PC-9 (cell line): Measurements from ENCODE around the gene TP53TG3B.
"Not testable (repeated sequence)": the region's sequence is repeated elsewhere in the genome, so short reads cannot be mapped to it uniquely, and the experiment has no call there.

Experiments used
- EZH2 ChIP-seq: fragments of 200-600 bp; sonication (generic); IDR thresholded peaks from 2 replicates; pipeline ENCODE4 v1.8.0; 2017; ENCODE audit warnings: antibody characterized with exemption, low read depth
- TF ChIP-seq, protein P1 (sequence below): fragments of 200-600 bp; sonication (generic); conservative IDR thresholded peaks from 2 replicates; pipeline ENCODE4 v1.6.1; 2017; ENCODE audit warnings: mixed run types, antibody characterized with exemption, mild to moderate bottlenecking, moderate library complexity

DNA sequence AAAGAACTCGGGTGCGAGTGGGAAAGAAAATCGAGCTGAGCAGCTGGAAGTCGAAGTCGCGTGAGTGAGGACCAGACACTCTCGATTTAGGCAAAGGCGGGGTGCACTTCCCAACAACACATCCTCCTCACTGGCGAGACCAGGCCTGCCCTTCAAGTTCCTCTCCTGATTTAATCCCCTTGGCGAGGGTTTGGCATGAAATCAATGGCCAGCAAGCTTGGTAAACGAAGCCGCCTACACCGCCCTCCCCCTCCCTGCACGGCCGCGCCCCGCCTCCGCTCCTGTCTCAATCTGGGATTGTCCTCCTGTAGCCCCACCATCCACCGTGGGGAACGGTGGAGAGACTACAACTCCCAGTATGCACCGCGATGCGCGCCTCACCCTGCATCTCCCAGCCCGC is at the start of gene TP53TG3B:
- TF ChIP-seq, protein P1, sequence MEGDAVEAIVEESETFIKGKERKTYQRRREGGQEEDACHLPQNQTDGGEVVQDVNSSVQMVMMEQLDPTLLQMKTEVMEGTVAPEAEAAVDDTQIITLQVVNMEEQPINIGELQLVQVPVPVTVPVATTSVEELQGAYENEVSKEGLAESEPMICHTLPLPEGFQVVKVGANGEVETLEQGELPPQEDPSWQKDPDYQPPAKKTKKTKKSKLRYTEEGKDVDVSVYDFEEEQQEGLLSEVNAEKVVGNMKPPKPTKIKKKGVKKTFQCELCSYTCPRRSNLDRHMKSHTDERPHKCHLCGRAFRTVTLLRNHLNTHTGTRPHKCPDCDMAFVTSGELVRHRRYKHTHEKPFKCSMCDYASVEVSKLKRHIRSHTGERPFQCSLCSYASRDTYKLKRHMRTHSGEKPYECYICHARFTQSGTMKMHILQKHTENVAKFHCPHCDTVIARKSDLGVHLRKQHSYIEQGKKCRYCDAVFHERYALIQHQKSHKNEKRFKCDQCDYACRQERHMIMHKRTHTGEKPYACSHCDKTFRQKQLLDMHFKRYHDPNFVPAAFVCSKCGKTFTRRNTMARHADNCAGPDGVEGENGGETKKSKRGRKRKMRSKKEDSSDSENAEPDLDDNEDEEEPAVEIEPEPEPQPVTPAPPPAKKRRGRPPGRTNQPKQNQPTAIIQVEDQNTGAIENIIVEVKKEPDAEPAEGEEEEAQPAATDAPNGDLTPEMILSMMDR, result not testable (repeated sequence)
- TF ChIP-seq EZH2, result not testable (repeated sequence)
